ENCODE measurements around the gene S100P. TPM values are rescaled to one million over a fixed set of nuclear protein-coding genes. Genes with fewer than 3 reads are reported as not detected.

S100P gene
- total RNA-seq, 4 donors from 2014 or later = 0.94 to 9.7 TPM; not detected in 2

GRCh38 chr4:6734165-6734786 is 40.6 kb downstream of the S100P start:
- H3K27ac ChIP-seq = no peak overlapping the region
- ATAC-seq = no peak

GRCh38 chr4:6739920-6740319 is 46.2 kb downstream of the S100P start:
- Histone ChIP-seq H3K27me3 (no peaks in the 10 kb centered on the region), H3K27ac (no peak overlapping the region), H3K4me3 (no peak overlapping the region), H3K36me3 (no peaks in the 10 kb centered on the region), H3K4me1 (no peaks in the 10 kb centered on the region), H3K9me3 (no peaks in the 10 kb centered on the region)
- WGBS, 2 donors (ENCODE audit: low coverage in 1 of 2) = 78 to 91% methylated on average over 4 of the region's 4 CpGs
- ATAC-seq = no peak
- TF ChIP-seq POLR2AphosphoS5 (IDR thresholded peaks at IDR 0.05) (no peak), EP300 (IDR thresholded peaks at IDR 0.05) (no peak), POLR2A (IDR thresholded peaks at IDR 0.05) (no peak), CTCF (IDR thresholded peaks at IDR 0.05) (no peak)

More at GRCh38 chr4:6734165-6734786, 40.6 kb downstream of the S100P start:
- H3K4me1 ChIP-seq = peaks cover 0 to 12% (median 6%) of the 10 kb centered on the region in 3 donors
- 72% methylated on average over 14 of the region's 16 CpGs; no CpG with 5 or more reads in 1 of the 2 donors for WGBS, 2 donors (ENCODE audit: low coverage in 1 of 2)
- H3K4me3 ChIP-seq = no peak overlapping the region
- H3K27me3 ChIP-seq = no peaks in the 10 kb centered on the region
- H3K9me3 ChIP-seq = no peaks in the 10 kb centered on the region
- TF ChIP-seq CTCF (IDR thresholded peaks at IDR 0.05) = no peak
- no peak for TF ChIP-seq EP300 (IDR thresholded peaks at IDR 0.05)
- no peak for TF ChIP-seq POLR2A (IDR thresholded peaks at IDR 0.05)
- TF ChIP-seq POLR2AphosphoS5 (IDR thresholded peaks at IDR 0.05) = no peak
- no peaks in the 10 kb centered on the region for H3K36me3 ChIP-seq

GRCh38 chr4:6740347-6740746 is 46.7 kb downstream of the S100P start:
- TF ChIP-seq POLR2A (IDR thresholded peaks at IDR 0.05) = no peak
- no peak for TF ChIP-seq CTCF (IDR thresholded peaks at IDR 0.05)
- TF ChIP-seq POLR2AphosphoS5 (IDR thresholded peaks at IDR 0.05) = no peak
- no peak for TF ChIP-seq EP300 (IDR thresholded peaks at IDR 0.05)
- no peak for ATAC-seq
- WGBS, 2 donors (ENCODE audit: low coverage in 1 of 2) = 81 to 90% methylated on average over 3 to 5 of the region's 8 CpGs

GRCh38 chr4:6742507-6742906 is 48.8 kb downstream of the S100P start:
- Histone ChIP-seq H3K9me3 (no peaks in the 10 kb centered on the region), H3K36me3 (no peaks in the 10 kb centered on the region), H3K4me1 (peaks cover 0 to 10% (median 6%) of the 10 kb centered on the region in 3 donors), H3K27ac (no peak overlapping the region), H3K4me3 (no peak overlapping the region), H3K27me3 (no peaks in the 10 kb centered on the region)
- TF ChIP-seq CTCF (IDR thresholded peaks at IDR 0.05) (no peak), EP300 (IDR thresholded peaks at IDR 0.05) (no peak), POLR2A (IDR thresholded peaks at IDR 0.05) (no peak), POLR2AphosphoS5 (IDR thresholded peaks at IDR 0.05) (no peak)
- 43 to 84% methylated on average over 2 of the region's 2 CpGs for WGBS, 2 donors (ENCODE audit: low coverage in 1 of 2)
- ATAC-seq = no peak

More at GRCh38 chr4:6740347-6740746, 46.7 kb downstream of the S100P start:
- Histone ChIP-seq H3K9me3 (no peaks in the 10 kb centered on the region), H3K27me3 (no peaks in the 10 kb centered on the region), H3K4me1 (no peaks in the 10 kb centered on the region), H3K4me3 (no peak overlapping the region), H3K36me3 (no peaks in the 10 kb centered on the region), H3K27ac (no peak overlapping the region)

GRCh38 chr4:6742989-6743388 is 49.3 kb downstream of the S100P start:
- no peak overlapping the region for H3K4me3 ChIP-seq
- no peaks in the 10 kb centered on the region for H3K36me3 ChIP-seq
- no peaks in the 10 kb centered on the region for H3K27me3 ChIP-seq
- TF ChIP-seq CTCF (IDR thresholded peaks at IDR 0.05) (no peak), POLR2AphosphoS5 (IDR thresholded peaks at IDR 0.05) (no peak), POLR2A (IDR thresholded peaks at IDR 0.05) (no peak), EP300 (IDR thresholded peaks at IDR 0.05) (no peak)
- WGBS, 2 donors (ENCODE audit: low coverage in 1 of 2) = 85 to 90% methylated on average over 2 of the region's 11 CpGs
- ATAC-seq = no peak
- H3K27ac ChIP-seq = no peak overlapping the region
- peaks cover 0 to 15% (median 11%) of the 10 kb centered on the region in 3 donors for H3K4me1 ChIP-seq
- no peaks in the 10 kb centered on the region for H3K9me3 ChIP-seq

Data from gastroesophageal sphincter (tissue), 4 donors.